ENCODE results near the gene TBX4. TPM values are rescaled to one million over a fixed set of nuclear protein-coding genes. Genes with fewer than 3 reads are reported as not detected.
"Not testable (repeated sequence)": the region's sequence is repeated elsewhere in the genome, so short reads cannot be mapped to it uniquely, and the experiment has no call there.

Gene TBX4
- total RNA-seq, 4 donors from 2014 or later = not detected

DNA sequence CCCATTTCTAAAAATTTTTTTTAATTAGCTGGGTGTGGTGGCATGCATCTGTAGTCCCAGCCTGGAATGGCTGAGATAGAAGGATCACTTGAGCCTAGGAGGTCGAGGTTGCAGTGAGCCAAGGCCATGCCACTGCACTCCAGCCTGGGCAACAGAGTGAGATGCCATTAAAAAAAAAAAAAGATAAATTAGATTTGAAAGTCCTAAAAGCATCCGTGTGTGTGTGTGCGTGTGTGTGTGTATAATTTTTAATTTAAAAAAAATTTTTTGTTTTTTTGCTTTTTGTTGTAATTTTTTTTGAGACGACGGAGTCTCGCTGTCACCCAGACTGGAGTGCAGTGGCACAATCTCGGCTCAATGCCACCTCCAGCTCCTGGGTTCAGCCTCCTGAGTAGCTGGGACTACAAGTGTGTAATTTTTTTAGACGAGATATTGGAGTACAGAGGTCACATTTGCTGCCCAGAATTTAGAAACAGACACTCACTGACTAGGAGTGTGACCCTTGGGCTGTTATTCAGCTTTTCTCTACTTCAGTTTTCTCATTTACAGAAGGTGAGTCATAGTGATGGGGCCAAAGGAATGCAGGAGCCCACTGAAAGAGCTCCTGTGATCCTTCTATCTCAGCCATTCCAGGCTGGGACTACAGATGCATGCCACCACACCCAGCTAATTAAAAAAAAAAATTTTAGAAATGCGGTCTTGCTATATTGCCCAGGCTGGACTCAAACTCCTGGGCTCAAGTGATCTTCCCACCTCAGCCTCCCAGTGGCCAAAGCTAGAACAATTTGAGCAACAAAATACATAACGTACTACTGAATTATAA, 25.5 kb upstream of the TBX4 start:
- intact Hi-C loops (cut with DNase I; ENCODE audit: low total_unique reads) = no loop called here
- no peak overlapping the region for H3K27ac ChIP-seq
- no peak for DNase-seq
- no peaks in the 10 kb centered on the region for H3K9me3 ChIP-seq
- H3K27me3 ChIP-seq = peaks cover 0 to 18% of the 10 kb centered on the region in 2 donors
- no peak overlapping the region for H3K4me3 ChIP-seq
- H3K36me3 ChIP-seq = no peaks in the 10 kb centered on the region
- H3K4me1 ChIP-seq = no peaks in the 10 kb centered on the region
- no peak for TF ChIP-seq POLR2A (IDR thresholded peaks at IDR 0.05)
- TF ChIP-seq, protein P1, sequence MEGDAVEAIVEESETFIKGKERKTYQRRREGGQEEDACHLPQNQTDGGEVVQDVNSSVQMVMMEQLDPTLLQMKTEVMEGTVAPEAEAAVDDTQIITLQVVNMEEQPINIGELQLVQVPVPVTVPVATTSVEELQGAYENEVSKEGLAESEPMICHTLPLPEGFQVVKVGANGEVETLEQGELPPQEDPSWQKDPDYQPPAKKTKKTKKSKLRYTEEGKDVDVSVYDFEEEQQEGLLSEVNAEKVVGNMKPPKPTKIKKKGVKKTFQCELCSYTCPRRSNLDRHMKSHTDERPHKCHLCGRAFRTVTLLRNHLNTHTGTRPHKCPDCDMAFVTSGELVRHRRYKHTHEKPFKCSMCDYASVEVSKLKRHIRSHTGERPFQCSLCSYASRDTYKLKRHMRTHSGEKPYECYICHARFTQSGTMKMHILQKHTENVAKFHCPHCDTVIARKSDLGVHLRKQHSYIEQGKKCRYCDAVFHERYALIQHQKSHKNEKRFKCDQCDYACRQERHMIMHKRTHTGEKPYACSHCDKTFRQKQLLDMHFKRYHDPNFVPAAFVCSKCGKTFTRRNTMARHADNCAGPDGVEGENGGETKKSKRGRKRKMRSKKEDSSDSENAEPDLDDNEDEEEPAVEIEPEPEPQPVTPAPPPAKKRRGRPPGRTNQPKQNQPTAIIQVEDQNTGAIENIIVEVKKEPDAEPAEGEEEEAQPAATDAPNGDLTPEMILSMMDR (IDR thresholded peaks at IDR 0.05) = no peak

DNA sequence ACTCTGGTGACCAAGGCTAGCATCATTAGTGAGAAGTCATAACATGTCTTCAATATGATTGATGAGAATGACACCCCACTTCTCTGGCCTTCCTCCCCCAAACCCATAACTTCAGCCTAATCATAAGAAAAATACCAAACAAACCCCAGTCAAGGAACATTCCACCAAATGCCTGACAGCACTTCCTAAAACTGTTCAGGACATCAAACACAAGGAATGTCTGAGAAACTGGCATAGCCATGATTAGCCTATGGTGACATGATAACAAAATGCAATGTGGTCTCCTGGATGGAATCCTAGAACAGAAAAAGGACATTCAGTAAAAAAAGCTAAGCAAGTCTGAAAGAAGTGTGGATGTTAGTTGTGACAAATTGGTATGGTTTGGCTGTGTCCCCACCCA, 24.7 kb upstream of the TBX4 start:
- Histone ChIP-seq H3K4me3 (no peak overlapping the region), H3K9me3 (no peaks in the 10 kb centered on the region), H3K36me3 (no peaks in the 10 kb centered on the region), H3K27me3 (peaks cover 0 to 18% of the 10 kb centered on the region in 2 donors), H3K4me1 (no peaks in the 10 kb centered on the region), H3K27ac (no peak overlapping the region)
- DNase-seq = no peak
- intact Hi-C loops (cut with DNase I; ENCODE audit: low total_unique reads) = no loop called here
- TF ChIP-seq, protein P1 (IDR thresholded peaks at IDR 0.05) = no peak

DNA sequence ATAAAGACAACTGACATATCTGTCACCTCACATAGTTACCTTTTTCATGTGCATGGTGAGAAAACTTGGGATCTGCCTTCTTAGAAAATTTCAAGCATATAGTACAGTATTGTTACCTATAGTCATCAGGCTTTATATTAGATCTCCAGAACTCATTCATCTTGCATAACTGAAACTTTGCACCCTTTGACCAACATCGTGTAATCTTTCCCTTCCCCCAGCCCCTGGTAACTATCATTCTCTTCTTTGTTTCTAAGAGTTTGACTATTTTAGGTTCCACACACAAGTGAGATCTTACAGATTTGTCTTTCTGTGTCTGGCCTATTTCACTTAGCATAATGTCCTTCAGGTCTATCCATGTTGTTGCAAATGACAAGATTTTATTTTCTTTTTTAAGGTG, 22.9 kb upstream of the TBX4 start:
- Histone ChIP-seq H3K36me3 (no peaks in the 10 kb centered on the region), H3K27ac (no peak overlapping the region), H3K4me3 (no peak overlapping the region), H3K4me1 (no peaks in the 10 kb centered on the region), H3K9me3 (no peaks in the 10 kb centered on the region), H3K27me3 (peaks cover 0 to 7% of the 10 kb centered on the region in 2 donors)
- intact Hi-C loops (cut with DNase I; ENCODE audit: low total_unique reads) = no loop called here
- TF ChIP-seq, protein P1 (IDR thresholded peaks at IDR 0.05) = no peak
- TF ChIP-seq POLR2A (IDR thresholded peaks at IDR 0.05) = no peak
- no peak for DNase-seq

DNA sequence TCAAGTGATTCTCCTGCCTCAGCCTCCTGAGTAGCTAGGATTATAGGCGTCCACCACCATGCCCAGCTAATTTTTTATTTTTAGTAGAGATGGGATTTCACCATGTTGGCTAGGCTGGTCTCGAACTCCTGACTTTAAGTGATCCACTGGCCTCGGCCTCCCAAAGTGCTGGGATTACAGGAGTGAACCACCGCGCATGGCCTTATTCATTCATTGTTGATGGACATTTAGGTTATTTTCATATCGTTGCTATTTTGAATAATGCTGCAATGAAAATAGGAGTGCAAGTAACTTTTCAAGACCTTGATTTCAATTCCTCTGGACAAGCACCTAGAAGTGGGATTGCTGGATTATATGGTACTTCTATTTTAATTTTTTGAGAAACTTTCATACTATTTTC, 22.4 kb upstream of the TBX4 start:
- H3K4me1 ChIP-seq; H3K4me3 ChIP-seq; H3K9me3 ChIP-seq; H3K27me3 ChIP-seq; H3K27ac ChIP-seq; DNase-seq; H3K36me3 ChIP-seq; intact Hi-C loops (cut with DNase I; ENCODE audit: low total_unique reads): not testable (repeated sequence)

DNA sequence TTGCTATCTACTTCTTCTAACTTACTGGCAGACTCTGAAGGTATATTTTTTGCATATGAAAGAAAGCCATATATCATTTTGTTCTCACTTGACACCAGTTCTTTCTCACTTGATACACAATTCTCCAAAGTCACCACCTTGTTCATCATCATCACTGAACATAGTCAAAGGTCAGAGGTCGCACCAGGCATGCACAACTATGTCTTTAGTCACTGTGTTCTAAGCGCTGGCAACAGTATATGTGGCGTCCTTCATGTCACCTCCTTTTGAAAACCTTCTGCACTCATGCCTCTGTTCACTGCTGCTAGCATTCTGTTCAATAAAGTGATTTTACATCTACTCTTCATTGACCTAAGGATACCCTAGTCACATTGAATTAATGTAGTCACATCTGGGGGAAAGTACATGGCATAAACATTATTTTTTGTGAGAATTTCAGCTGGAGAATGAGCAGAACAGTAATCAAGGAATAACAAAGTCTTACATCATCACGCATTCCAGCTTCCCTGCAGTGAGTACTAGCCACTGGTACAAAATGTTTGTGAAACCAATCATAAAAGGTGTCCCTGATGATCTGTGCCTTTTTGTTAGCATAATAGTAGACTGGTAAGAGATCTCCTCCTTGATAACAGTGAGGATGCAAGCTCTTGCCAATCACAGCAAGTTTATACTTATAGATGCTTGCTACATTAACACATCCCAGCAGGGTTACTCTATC, 20.5 kb upstream of the TBX4 start:
- no peak for DNase-seq
- TF ChIP-seq, protein P1 (IDR thresholded peaks at IDR 0.05) = no peak
- TF ChIP-seq POLR2A (IDR thresholded peaks at IDR 0.05) = no peak
- H3K9me3 ChIP-seq = no peaks in the 10 kb centered on the region
- H3K36me3 ChIP-seq = no peaks in the 10 kb centered on the region
- intact Hi-C loops (cut with DNase I; ENCODE audit: low total_unique reads) = no loop called here
- H3K4me3 ChIP-seq = no peak overlapping the region
- peaks cover 0 to 4% of the 10 kb centered on the region in 2 donors for H3K27me3 ChIP-seq
- H3K27ac ChIP-seq = no peak overlapping the region
- no peaks in the 10 kb centered on the region for H3K4me1 ChIP-seq
